ENCODE results near the gene CCDC15.
"Not testable (repeated sequence)": the region's sequence is repeated elsewhere in the genome, so short reads cannot be mapped to it uniquely, and the experiment has no call there.

Gene CCDC15

GRCh38 chr11:125001849-125002248 is 47.8 kb downstream of the CCDC15 start:
- TF ChIP-seq CTCF (IDR thresholded peaks at IDR 0.05; ENCODE audit: insufficient read depth, low read length, poor library complexity, severe bottlenecking), result no peak
- Histone ChIP-seq H3K27me3 (replicated peaks; ENCODE audit: control insufficient read depth, insufficient read depth, low read length) (no peaks in the 10 kb centered on the region), H3K4me3 (replicated peaks; ENCODE audit: low read depth, low read length) (no peak overlapping the region), H3K36me3 (ENCODE audit: control insufficient read depth, insufficient read depth, low read length) (no peaks in the 10 kb centered on the region)
- DNase-seq (ENCODE audit: extremely low read depth, insufficient read length), result no peak

- H3K4me3 ChIP-seq (replicated peaks; ENCODE audit: low read depth, low read length), result no peak overlapping the region
- DNase-seq (ENCODE audit: extremely low read depth, insufficient read length), result no peak
- no peaks in the 10 kb centered on the region for H3K36me3 ChIP-seq (ENCODE audit: control insufficient read depth, insufficient read depth, low read length)
- TF ChIP-seq CTCF (IDR thresholded peaks at IDR 0.05; ENCODE audit: insufficient read depth, low read length, poor library complexity, severe bottlenecking), result no peak
- H3K27me3 ChIP-seq (replicated peaks; ENCODE audit: control insufficient read depth, insufficient read depth, low read length), result no peaks in the 10 kb centered on the region
These were observed 51.5 kb downstream of the CCDC15 start for GRCh38 chr11:125005491-125005890.

GRCh38 chr11:125016413-125016812 is 62.4 kb downstream of the CCDC15 start:
- Histone ChIP-seq H3K27me3 (replicated peaks; ENCODE audit: control insufficient read depth, insufficient read depth, low read length) (no peaks in the 10 kb centered on the region), H3K36me3 (ENCODE audit: control insufficient read depth, insufficient read depth, low read length) (no peaks in the 10 kb centered on the region), H3K4me3 (replicated peaks; ENCODE audit: low read depth, low read length) (no peak overlapping the region)
- no peak for TF ChIP-seq CTCF (IDR thresholded peaks at IDR 0.05; ENCODE audit: insufficient read depth, low read length, poor library complexity, severe bottlenecking)
- no peak for DNase-seq (ENCODE audit: extremely low read depth, insufficient read length)

GRCh38 chr11:125020342-125020741 is 66.3 kb downstream of the CCDC15 start:
- Histone ChIP-seq H3K4me3 (replicated peaks; ENCODE audit: low read depth, low read length) (no peak overlapping the region), H3K36me3 (ENCODE audit: control insufficient read depth, insufficient read depth, low read length) (no peaks in the 10 kb centered on the region), H3K27me3 (replicated peaks; ENCODE audit: control insufficient read depth, insufficient read depth, low read length) (no peaks in the 10 kb centered on the region)
- no peak for DNase-seq (ENCODE audit: extremely low read depth, insufficient read length)
- TF ChIP-seq CTCF (IDR thresholded peaks at IDR 0.05; ENCODE audit: insufficient read depth, low read length, poor library complexity, severe bottlenecking), result no peak

GRCh38 chr11:125022551-125022950 is 68.5 kb downstream of the CCDC15 start:
- no peaks in the 10 kb centered on the region for H3K36me3 ChIP-seq (ENCODE audit: control insufficient read depth, insufficient read depth, low read length)
- no peak for DNase-seq (ENCODE audit: extremely low read depth, insufficient read length)
- TF ChIP-seq CTCF (IDR thresholded peaks at IDR 0.05; ENCODE audit: insufficient read depth, low read length, poor library complexity, severe bottlenecking), result no peak
- no peaks in the 10 kb centered on the region for H3K27me3 ChIP-seq (replicated peaks; ENCODE audit: control insufficient read depth, insufficient read depth, low read length)
- H3K4me3 ChIP-seq (replicated peaks; ENCODE audit: low read depth, low read length), result no peak overlapping the region

GRCh38 chr11:125025968-125026367 is 72.0 kb downstream of the CCDC15 start:
- no peak for DNase-seq (ENCODE audit: extremely low read depth, insufficient read length)
- Histone ChIP-seq H3K4me3 (replicated peaks; ENCODE audit: low read depth, low read length) (no peak overlapping the region), H3K36me3 (ENCODE audit: control insufficient read depth, insufficient read depth, low read length) (no peaks in the 10 kb centered on the region), H3K27me3 (replicated peaks; ENCODE audit: control insufficient read depth, insufficient read depth, low read length) (no peaks in the 10 kb centered on the region)
- TF ChIP-seq CTCF (IDR thresholded peaks at IDR 0.05; ENCODE audit: insufficient read depth, low read length, poor library complexity, severe bottlenecking), result no peak

- not testable (repeated sequence) for H3K27me3 ChIP-seq (replicated peaks; ENCODE audit: control insufficient read depth, insufficient read depth, low read length); H3K4me3 ChIP-seq (replicated peaks; ENCODE audit: low read depth, low read length); DNase-seq (ENCODE audit: extremely low read depth, insufficient read length); H3K36me3 ChIP-seq (ENCODE audit: control insufficient read depth, insufficient read depth, low read length)
These were observed 75.4 kb downstream of the CCDC15 start for GRCh38 chr11:125029431-125029830.

All from GM06990 (cell line).